ENCODE measurements around the gene DUSP2.
"Not testable (repeated sequence)": the region's sequence is repeated elsewhere in the genome, so short reads cannot be mapped to it uniquely, and the experiment has no call there.

The DUSP2 gene

GRCh38 chr2:96148410-96149217 lies 3.4 kb upstream of the DUSP2 start:
- peak in 29 of 58 donors; percentile 12 to 77 (median 35) for DNase-seq

GRCh38 chr2:96147593-96148201 lies 2.5 kb upstream of the DUSP2 start:
- DNase-seq = no peak

GRCh38 chr2:96146881-96147592 lies 1.8 kb upstream of the DUSP2 start:
- DNase-seq = no peak

- DNase-seq = peak in 21 of 58 donors; percentile 14 to 57 (median 32)
Measured at GRCh38 chr2:96146153-96146880, 1.1 kb upstream of the DUSP2 start.

GRCh38 chr2:96145848-96146152 lies 560 bp upstream of the DUSP2 start:
- DNase-seq = peak in 1 of 58 donors; percentile 41

- DNase-seq = peak in 4 of 58 donors; percentile 19 to 58 (median 28)
Measured at GRCh38 chr2:96144481-96145035, 682 bp downstream of the DUSP2 start.

- DNase-seq = peak in 13 of 58 donors; percentile 4 to 59 (median 18)
Measured at GRCh38 chr2:96143848-96144480, 1.3 kb downstream of the DUSP2 start.

GRCh38 chr2:96143231-96143847 lies 1.9 kb downstream of the DUSP2 start:
- DNase-seq = no peak

- no peak for DNase-seq
Measured at GRCh38 chr2:96142217-96143113, 2.8 kb downstream of the DUSP2 start.

- not testable (repeated sequence) for DNase-seq
Measured at GRCh38 chr2:96141624-96141967, 3.6 kb downstream of the DUSP2 start.

GRCh38 chr2:96140941-96141623 lies 4.2 kb downstream of the DUSP2 start:
- DNase-seq = no peak

- no peak for DNase-seq
Measured at GRCh38 chr2:96139181-96139758, 6.0 kb downstream of the DUSP2 start.

- DNase-seq = peak in 7 of 58 donors; percentile 5 to 20 (median 16)
Measured at GRCh38 chr2:96138179-96139145, 6.8 kb downstream of the DUSP2 start, which contains the start of gene ASTL. ASTL (minus strand) TSS chr2:96138502; CDS start chr2:96138436, 66 bp downstream.

GRCh38 chr2:96137321-96138178 lies 7.7 kb downstream of the DUSP2 start:
- no peak for DNase-seq

- no peak for DNase-seq
Measured at GRCh38 chr2:96136129-96136720, 9.0 kb downstream of the DUSP2 start.
